H1 (cell line): ENCODE results near the gene NOM1. TPM values are rescaled to one million over a fixed set of nuclear protein-coding genes. Genes with fewer than 3 reads are reported as not detected.

Experiments
- BRCA1 ChIP-seq: IDR thresholded peaks from 2 replicates; pipeline ENCODE4 v1.6.1; 2012; ENCODE audit warnings: low read depth, low read length, improper control_type of control experiment
- CBX8 ChIP-seq: fragments of 300-800, 300-1000 bp; sonication (generic); IDR thresholded peaks from 2 replicates; pipeline ENCODE4 v1.7.1; 2016; ENCODE audit warnings: low read depth, low read length, borderline replicate concordance
- EP300 ChIP-seq, 2 experiments: IDR thresholded peaks; 1 replicate in 1 of 2; 2 replicates in 1 of 2; pipeline ENCODE4 v1.6.1; 2011 to 2012; ENCODE audit warnings: low read depth in 2 of 2, low read length in 2 of 2, mild to moderate bottlenecking in 2 of 2, borderline replicate concordance in 1 of 2, inconsistent platforms in 1 of 2, moderate library complexity in 1 of 2
- FOSL1 ChIP-seq: IDR thresholded peaks from 2 replicates; pipeline ENCODE4 v1.6.1; 2011; ENCODE audit warnings: mild to moderate bottlenecking, low read depth, low read length, moderate library complexity; ENCODE audit not compliant: insufficient read depth
- JUN ChIP-seq: IDR thresholded peaks from 2 replicates; pipeline ENCODE4 v1.6.1; 2011; ENCODE audit warnings: low read depth, mild to moderate bottlenecking, improper control_type of control experiment, low read length
- NANOG ChIP-seq: IDR thresholded peaks from 2 replicates; pipeline ENCODE4 v1.6.1; 2011; ENCODE audit warnings: low read length, low read depth, mild to moderate bottlenecking, inconsistent platforms; ENCODE audit not compliant: insufficient read depth, poor library complexity, severe bottlenecking
- PHF8 ChIP-seq: fragments of 200-600 bp; sonication (generic); conservative IDR thresholded peaks from 2 replicates; pipeline ENCODE4 v1.7.1; 2012; ENCODE audit warnings: low read depth, mild to moderate bottlenecking, inconsistent platforms, low read length, moderate library complexity
- RNF2 ChIP-seq: fragments of 200-900, 300-1000 bp; sonication (generic); IDR thresholded peaks from 2 replicates; pipeline ENCODE4 v1.7.1; 2016; ENCODE audit warnings: borderline replicate concordance, low read depth, mild to moderate bottlenecking, antibody characterized with exemption, low read length; ENCODE audit not compliant: poor library complexity, severe bottlenecking; ENCODE audit errors: missing control alignments
- SP1 ChIP-seq: IDR thresholded peaks from 2 replicates; pipeline ENCODE4 v1.6.1; 2011; ENCODE audit warnings: low read depth, low read length
- TAF1 ChIP-seq: IDR thresholded peaks from 2 replicates; pipeline ENCODE4 v1.6.1; 2011; ENCODE audit warnings: mild to moderate bottlenecking, low read depth, low read length
- TAF7 ChIP-seq: optimal IDR thresholded peaks from 2 replicates; pipeline ENCODE3; 2011; ENCODE audit warnings: low read depth, mild to moderate bottlenecking, inconsistent platforms, low read length, moderate library complexity, borderline replicate concordance
- TEAD4 ChIP-seq: IDR thresholded peaks from 2 replicates; pipeline ENCODE4 v1.6.1; 2012; ENCODE audit warnings: low read depth, low read length, inconsistent platforms, mixed read lengths
- polyA plus RNA-seq, 7 experiments: library from polyadenylated mRNA; depleted of rRNA in 3 of 7; stranded (reverse) in 5 of 7; unstranded in 2 of 7; fragments of >200 nt in 5 of 7; fragments of 200-250 nt in 2 of 7; gene quantifications; 1 replicate in 5 of 7; 2 replicates in 1 of 7; 4 replicates in 1 of 7; pipeline versions ENCODE4 v1.2.1 to v1.2.3, GENCODE V29; 2011 to 2013; ENCODE audit warnings: missing spikeins in 2 of 7, mixed read lengths in 2 of 7
- total RNA-seq: library from RNA; stranded (reverse); fragmentation: NEBNext Ultra II Directional; extraction: Animal tissue kit (Norgen Biotek cat#: 25700); gene quantifications from 2 replicates; pipeline ENCODE4 v1.2.1, GENCODE V29; 2021
- TF ChIP-seq, protein P1 (sequence below), 3 experiments: IDR thresholded peaks; 1 replicate in 2 of 3; 2 replicates in 1 of 3; pipeline versions ENCODE4 v1.5.1 to v1.6.1; 2011; ENCODE audit warnings: low read length in 3 of 3, mild to moderate bottlenecking in 3 of 3, inconsistent platforms in 2 of 3, low read depth in 1 of 3, moderate library complexity in 1 of 3; ENCODE audit not compliant: insufficient read depth in 1 of 3; ENCODE audit errors: control extremely low read depth in 1 of 3
- TF ChIP-seq, protein P2 (sequence below): IDR thresholded peaks from 2 replicates; pipeline ENCODE4 v1.6.1; 2012; ENCODE audit warnings: inconsistent platforms

NOM1 gene
- total and polyA plus RNA-seq, 2 of the 8 experiments (the other 6 are each of a cell fraction or from before 2014, with no cell fraction given) = 10.6 to 29.1 TPM

DNA sequence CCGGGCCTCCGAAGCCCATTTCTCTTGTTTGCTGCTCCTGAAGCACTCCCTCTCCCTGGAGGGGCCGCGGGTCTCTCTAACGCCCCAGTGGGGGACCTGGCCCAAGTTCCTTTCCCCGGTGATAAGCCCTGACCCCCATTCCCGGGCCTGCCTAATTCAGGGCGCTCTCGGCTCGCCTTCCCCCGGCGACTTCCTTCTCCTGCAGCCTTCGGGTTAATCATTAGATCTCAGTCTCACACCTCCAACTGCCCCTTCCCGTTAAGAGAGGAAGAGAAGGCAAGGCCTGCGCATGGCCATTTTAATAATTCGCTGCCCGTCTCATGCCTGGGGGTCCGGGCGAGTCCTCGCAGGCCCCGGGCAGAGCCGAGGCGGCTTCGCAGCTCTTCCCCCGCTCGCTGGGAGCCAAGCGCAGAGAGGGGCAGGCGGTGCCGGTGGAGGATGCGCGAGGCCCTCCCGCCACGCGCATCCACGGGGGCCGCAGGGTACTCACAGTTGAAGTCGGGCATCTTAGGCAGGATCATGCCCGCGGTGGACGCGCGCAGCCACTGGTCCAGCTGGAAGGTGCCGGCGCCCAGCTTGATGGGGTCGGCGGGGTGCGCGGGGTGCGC is 59.8 kb downstream of the NOM1 start (continued):
- TF ChIP-seq SP1 (no peak), NANOG (no peak), TEAD4 (no peak), RNF2 (peak; percentile 89), EP300 (IDR thresholded peaks at IDR 0.05; ENCODE audit: borderline replicate concordance in 1 of 2, low read depth in 2 of 2, low read length in 2 of 2) (no peak), PHF8 (no peak), TAF1 (no peak), CBX8 (0 out of 2 replicates have a peak, but pooled peaks have one; percentile 52), TAF7 (no peak), FOSL1 (no peak), JUN (no peak), BRCA1 (no peak)
- TF ChIP-seq, protein P1, sequence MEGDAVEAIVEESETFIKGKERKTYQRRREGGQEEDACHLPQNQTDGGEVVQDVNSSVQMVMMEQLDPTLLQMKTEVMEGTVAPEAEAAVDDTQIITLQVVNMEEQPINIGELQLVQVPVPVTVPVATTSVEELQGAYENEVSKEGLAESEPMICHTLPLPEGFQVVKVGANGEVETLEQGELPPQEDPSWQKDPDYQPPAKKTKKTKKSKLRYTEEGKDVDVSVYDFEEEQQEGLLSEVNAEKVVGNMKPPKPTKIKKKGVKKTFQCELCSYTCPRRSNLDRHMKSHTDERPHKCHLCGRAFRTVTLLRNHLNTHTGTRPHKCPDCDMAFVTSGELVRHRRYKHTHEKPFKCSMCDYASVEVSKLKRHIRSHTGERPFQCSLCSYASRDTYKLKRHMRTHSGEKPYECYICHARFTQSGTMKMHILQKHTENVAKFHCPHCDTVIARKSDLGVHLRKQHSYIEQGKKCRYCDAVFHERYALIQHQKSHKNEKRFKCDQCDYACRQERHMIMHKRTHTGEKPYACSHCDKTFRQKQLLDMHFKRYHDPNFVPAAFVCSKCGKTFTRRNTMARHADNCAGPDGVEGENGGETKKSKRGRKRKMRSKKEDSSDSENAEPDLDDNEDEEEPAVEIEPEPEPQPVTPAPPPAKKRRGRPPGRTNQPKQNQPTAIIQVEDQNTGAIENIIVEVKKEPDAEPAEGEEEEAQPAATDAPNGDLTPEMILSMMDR (IDR thresholded peaks at IDR 0.05; ENCODE audit: control extremely low read depth in 1 of 3, insufficient read depth in 1 of 3, low read depth in 1 of 3, low read length in 3 of 3) = no peak
- TF ChIP-seq, protein P2, sequence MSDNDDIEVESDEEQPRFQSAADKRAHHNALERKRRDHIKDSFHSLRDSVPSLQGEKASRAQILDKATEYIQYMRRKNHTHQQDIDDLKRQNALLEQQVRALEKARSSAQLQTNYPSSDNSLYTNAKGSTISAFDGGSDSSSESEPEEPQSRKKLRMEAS = no peak
